ENCODE data around the gene ZNF536. TPM values are rescaled to one million over a fixed set of nuclear protein-coding genes. Genes with fewer than 3 reads are reported as not detected.

The ZNF536 gene
- total RNA-seq, 1 experiment from 2014 or later: not detected

- Histone ChIP-seq H3K23ac (ENCODE audit: insufficient read length, low read depth, low read length) (no peak overlapping the region), H2AFZ (ENCODE audit: low read length) (no peak overlapping the region), H3K4ac (ENCODE audit: low read depth, low read length) (no peak overlapping the region), H2BK20ac (ENCODE audit: low read depth, low read length, poor library complexity, severe bottlenecking) (no peak overlapping the region), H2BK5ac (ENCODE audit: insufficient read length, low read length) (no peak overlapping the region), H2AK5ac (ENCODE audit: insufficient read length, low read length) (no peak overlapping the region), H3K79me2 (ENCODE audit: insufficient read depth, low read length) (no peaks in the 10 kb centered on the region), H3K27me3 (ENCODE audit: insufficient read depth, low read length) (no peaks in the 10 kb centered on the region; the same call in 1 of the 2 replicates), H3K56ac (ENCODE audit: insufficient read length, low read depth, low read length) (no peak overlapping the region), H3K4me2 (ENCODE audit: insufficient read depth, insufficient read length, low read length) (no peak overlapping the region), H2BK12ac (ENCODE audit: insufficient read length, low read depth, low read length) (no peak overlapping the region), H3K23me2 (ENCODE audit: insufficient read length, low read depth, low read length, poor library complexity, severe bottlenecking) (no peaks in the 10 kb centered on the region), H3K4me1 (ENCODE audit: insufficient read depth, low read length) (peaks cover 5% of the 10 kb centered on the region; the same call in 1 of the 2 replicates), H2BK120ac (ENCODE audit: low read depth, low read length, poor library complexity, severe bottlenecking) (no peak overlapping the region), H4K20me1 (ENCODE audit: control insufficient read depth, insufficient read depth, insufficient read length) (no peaks in the 10 kb centered on the region), H3K79me1 (ENCODE audit: insufficient read depth, low read depth, low read length, poor library complexity, severe bottlenecking) (no peaks in the 10 kb centered on the region), H4K8ac (replicated peaks; ENCODE audit: insufficient read length, low read depth, low read length) (no peak overlapping the region), H4K5ac (ENCODE audit: insufficient read length, low read depth, low read length) (no peak overlapping the region), H3K27ac (ENCODE audit: insufficient read length, low read depth, low read length) (no peak overlapping the region), H3T11ph (ENCODE audit: low read length) (no peak overlapping the region), H3K9me3 (ENCODE audit: control insufficient read depth, low read depth, low read length) (no peaks in the 10 kb centered on the region), H3K9ac (ENCODE audit: extremely low read depth, insufficient read length, low read length) (no peak overlapping the region), H4K91ac (ENCODE audit: insufficient read length, low read depth, low read length) (no peak overlapping the region), H3K14ac (ENCODE audit: insufficient read depth, low read length) (0 out of 2 replicates have a peak overlapping the region, but pooled peaks have one; percentile 17), H2BK15ac (ENCODE audit: low read depth, low read length) (no peak overlapping the region), H3K18ac (ENCODE audit: insufficient read length, low read depth, low read length) (no peak overlapping the region)
- Mint-ChIP-seq H3K4me3 (no peak overlapping the region), H3K4me1 (peaks cover 30 to 38% of the 10 kb centered on the region in 2 experiments), H3K27ac (no peak overlapping the region), H3K27me3 (ENCODE audit: low read depth) (peaks cover 10% of the 10 kb centered on the region), H3K36me3 (ENCODE audit: insufficient read depth in 1 of 3, low read depth in 3 of 3) (no peaks in the 10 kb centered on the region; a peak in 1 of 7 replicates), H3K9me3 (peaks cover 3 to 7% of the 10 kb centered on the region in 2 experiments; a peak in 4 of 5 replicates)
- no CpG with 5 or more reads among the region's 11 CpGs for WGBS (ENCODE audit: extremely low coverage, insufficient read length, low lambda C conversion rate)
- TF ChIP-seq CTCF (conservative IDR thresholded peaks at IDR 0.05): no peak
- DNase-seq: no peak
These were observed 222.0 kb downstream of the ZNF536 start for GRCh38 chr19:30593975-30594745.

Measured in H9 (cell line).